Measurements from ENCODE around the gene TRIP6.

- TF ChIP-seq CTCF (IDR thresholded peaks at IDR 0.05; ENCODE audit: insufficient read depth, low read depth, low read length) (no peak), EZH2 (IDR thresholded peaks at IDR 0.05; ENCODE audit: insufficient read depth, low read length) (no peak)
These were observed 31.0 kb upstream of the TRIP6 start for GRCh38 chr7:100835903-100836811.

Measured in astrocyte (in vitro differentiated cells and primary cell).